Tibial nerve (tissue), 4 donors: ENCODE results near the gene OR4D5.

ENCODE experiments used
- EP300 ChIP-seq, 2 donors: sonication (generic); formaldehyde crosslinking; IDR thresholded peaks; one replicate each; pipeline ENCODE4 v1.6.1; 2017; ENCODE audit warnings: antibody characterized with exemption in 2 of 2, mild to moderate bottlenecking in 1 of 2
- POLR2A ChIP-seq, 2 donors: fragments of 450-650 bp; IDR thresholded peaks; one replicate each; pipeline ENCODE4 v1.6.1; 2017; ENCODE audit warnings: antibody characterized with exemption in 2 of 2, mild to moderate bottlenecking in 2 of 2, moderate library complexity in 2 of 2
- TF ChIP-seq, protein P1 (sequence below), 5 experiments: fragments of 200-600 bp in 3 of 5; fragments of 450-650 bp in 2 of 5; sonication (generic) in 3 of 5; IDR thresholded peaks; one replicate each; pipeline ENCODE4 v1.5.1; 2016 to 2019; ENCODE audit warnings: antibody characterized with exemption in 5 of 5, mild to moderate bottlenecking in 3 of 5, moderate library complexity in 2 of 5

DNA sequence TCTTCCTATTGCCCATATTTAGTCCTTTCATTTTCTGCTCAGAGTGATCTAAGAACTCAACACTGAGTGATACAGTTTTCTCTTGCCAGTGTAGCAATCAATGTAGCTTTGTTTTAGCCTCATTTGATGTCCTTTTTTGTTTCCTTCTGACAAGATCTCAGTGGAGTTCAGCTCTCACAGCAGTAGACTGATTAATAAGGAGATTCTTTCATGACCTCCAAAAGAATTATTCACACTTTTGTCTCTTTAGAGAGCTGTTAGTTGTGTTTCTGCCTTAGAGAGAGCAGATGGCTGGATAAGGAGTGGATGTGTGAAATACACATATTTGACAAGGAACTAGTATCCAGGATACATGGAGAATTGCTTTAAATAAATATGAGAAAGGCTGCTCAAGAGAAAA, 47.4 kb upstream of the OR4D5 start:
- TF ChIP-seq, protein P1, sequence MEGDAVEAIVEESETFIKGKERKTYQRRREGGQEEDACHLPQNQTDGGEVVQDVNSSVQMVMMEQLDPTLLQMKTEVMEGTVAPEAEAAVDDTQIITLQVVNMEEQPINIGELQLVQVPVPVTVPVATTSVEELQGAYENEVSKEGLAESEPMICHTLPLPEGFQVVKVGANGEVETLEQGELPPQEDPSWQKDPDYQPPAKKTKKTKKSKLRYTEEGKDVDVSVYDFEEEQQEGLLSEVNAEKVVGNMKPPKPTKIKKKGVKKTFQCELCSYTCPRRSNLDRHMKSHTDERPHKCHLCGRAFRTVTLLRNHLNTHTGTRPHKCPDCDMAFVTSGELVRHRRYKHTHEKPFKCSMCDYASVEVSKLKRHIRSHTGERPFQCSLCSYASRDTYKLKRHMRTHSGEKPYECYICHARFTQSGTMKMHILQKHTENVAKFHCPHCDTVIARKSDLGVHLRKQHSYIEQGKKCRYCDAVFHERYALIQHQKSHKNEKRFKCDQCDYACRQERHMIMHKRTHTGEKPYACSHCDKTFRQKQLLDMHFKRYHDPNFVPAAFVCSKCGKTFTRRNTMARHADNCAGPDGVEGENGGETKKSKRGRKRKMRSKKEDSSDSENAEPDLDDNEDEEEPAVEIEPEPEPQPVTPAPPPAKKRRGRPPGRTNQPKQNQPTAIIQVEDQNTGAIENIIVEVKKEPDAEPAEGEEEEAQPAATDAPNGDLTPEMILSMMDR (IDR thresholded peaks at IDR 0.05): no peak
- TF ChIP-seq POLR2A (IDR thresholded peaks at IDR 0.05): no peak
- no peak for TF ChIP-seq EP300 (IDR thresholded peaks at IDR 0.05)
